Ovary (tissue), 9 donors: Measurements from ENCODE around the gene BMP8B. TPM values are rescaled to one million over a fixed set of nuclear protein-coding genes. Genes with fewer than 3 reads are reported as not detected.

Source experiments
- DNase-seq, 5 donors: peaks; one replicate each; pipeline ENCODE4 v3.0.0-alpha.2; 2019 to 2020
- H3K27ac ChIP-seq, 2 donors: fragments of 200-600 bp; one replicate each; pipeline versions ENCODE4 v1.5.1 to v1.8.0; 2019 to 2022
- H3K27me3 ChIP-seq: fragments of 200-600 bp; one replicate; pipeline ENCODE4 v1.8.0; 2022
- H3K36me3 ChIP-seq: fragments of 200-600 bp; sonication (generic); one replicate; pipeline ENCODE4 v1.5.1; 2019
- H3K4me1 ChIP-seq: one replicate; pipeline ENCODE4 v1.8.1; 2013; ENCODE audit warnings: mild to moderate bottlenecking, moderate library complexity; ENCODE audit not compliant: insufficient read depth
- H3K4me3 ChIP-seq: fragments of 200-600 bp; sonication (generic); one replicate; pipeline ENCODE4 v1.5.1; 2017
- H3K9me3 ChIP-seq, 2 donors: fragments of 200-600 bp in 1 of 2; sonication (generic) in 1 of 2; one replicate each; pipeline versions ENCODE4 v1.5.1 to v1.8.1; 2013 to 2019; ENCODE audit warnings: mild to moderate bottlenecking in 1 of 2, moderate library complexity in 1 of 2
- CTCF ChIP-seq, 3 donors: fragments of 450-650 bp in 2 of 3; fragments of 200-600 bp in 1 of 3; IDR thresholded peaks; one replicate each; pipeline versions ENCODE4 v1.5.1 to v1.8.0; 2016 to 2022; ENCODE audit warnings: antibody characterized with exemption in 3 of 3, mild to moderate bottlenecking in 1 of 3
- EP300 ChIP-seq: sonication (generic); formaldehyde crosslinking; IDR thresholded peaks from one replicate; pipeline ENCODE4 v1.6.1; 2017; ENCODE audit warnings: antibody characterized with exemption
- POLR2A ChIP-seq: fragments of 450-650 bp; IDR thresholded peaks from one replicate; pipeline ENCODE4 v1.6.1; 2017; ENCODE audit warnings: antibody characterized with exemption, mild to moderate bottlenecking, moderate library complexity
- WGBS, 3 donors: extraction: QIAGEN DNeasy Blood & Tissue Kit in 1 of 3; methylation state at CpG; one replicate each; pipeline versions ENCODE4 v1.1.5 to v1.1.7; 2013 to 2017; 5-methylcytosine and 5-hydroxymethylcytosine counted together
- intact Hi-C, 4 donors: fragments of 100-400 bp; cut with DNase I; formaldehyde crosslinking; loops; one replicate each; pipeline versions ENCODE4 v1.11.0 to v1.15.1; 2022 to 2023
- polyA plus RNA-seq, 2 donors: library from polyadenylated mRNA; stranded (reverse); fragments of 200-250 nt in 1 of 2; fragments of 350-450 nt in 1 of 2; fragmentation: Illumina TruSeq in 1 of 2; extraction: RNeasy Lipid Tissue Mini Kit (QIAGEN cat#74804) in 1 of 2; gene quantifications; one replicate each; pipeline ENCODE4 v1.2.3, GENCODE V29; 2013 to 2014
- total RNA-seq, 7 donors: library from RNA; depleted of rRNA in 2 of 7; stranded (reverse); fragments of >200 nt in 2 of 7; fragmentation: NEBNext Ultra II Directional in 3 of 7; extraction: Animal tissue kit (Norgen Biotek cat#: 25700) in 3 of 7; gene quantifications; one replicate each; pipeline versions ENCODE4 v1.1.0 to v1.2.4, GENCODE V29; 2016 to 2023
- donor health status: DM: no; HTN: no; CAD: no; lungs with moderate emphysema.
- donor health status: DM: no; HTN: no; CAD: no.
- donor health status: Bipolar disorder and iron deficiency.
- donor health status: DM: yes; HTN: yes; CAD: no.
- donor health status: DM: no; HTN: no; CAD: no.
- donor health status: DM: yes; HTN: yes; CAD: no.

The BMP8B gene
- total and polyA plus RNA-seq, 9 donors: 0.16 to 1.4 (median 0.38) TPM; not detected in 1

DNA sequence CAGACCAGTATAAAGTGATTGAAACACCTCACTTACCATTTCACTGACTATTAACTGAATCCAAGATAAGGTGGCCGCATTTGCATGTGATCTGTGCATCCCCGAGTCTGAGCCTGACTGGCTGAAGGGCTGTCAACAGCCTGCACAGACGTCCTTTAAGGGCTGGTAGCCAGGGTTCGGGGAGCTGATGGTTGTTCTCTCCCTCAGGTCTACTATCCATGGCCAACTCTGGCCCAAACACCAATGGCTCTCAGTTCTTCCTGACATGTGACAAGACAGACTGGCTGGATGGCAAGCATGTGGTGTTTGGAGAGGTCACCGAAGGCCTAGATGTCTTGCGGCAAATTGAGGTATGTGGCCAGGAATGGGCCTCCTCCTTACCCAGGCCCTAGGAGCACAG, 36.0 kb downstream of the BMP8B start:
- DNase-seq: no peak
- 88 to 96% (median 91%) methylated on average over 6 of the region's 6 CpGs for WGBS, 3 donors
- no peak overlapping the region for H3K27ac ChIP-seq
- H3K9me3 ChIP-seq: no peaks in the 10 kb centered on the region
- no peaks in the 10 kb centered on the region for H3K27me3 ChIP-seq
- no peak for TF ChIP-seq EP300
- no peak for TF ChIP-seq POLR2A
- TF ChIP-seq CTCF (IDR thresholded peaks at IDR 0.05): no peak
- H3K36me3 ChIP-seq: no peaks in the 10 kb centered on the region
- intact Hi-C loops: no loop called here
- H3K4me3 ChIP-seq: no peak overlapping the region
- H3K4me1 ChIP-seq: no peaks in the 10 kb centered on the region

DNA sequence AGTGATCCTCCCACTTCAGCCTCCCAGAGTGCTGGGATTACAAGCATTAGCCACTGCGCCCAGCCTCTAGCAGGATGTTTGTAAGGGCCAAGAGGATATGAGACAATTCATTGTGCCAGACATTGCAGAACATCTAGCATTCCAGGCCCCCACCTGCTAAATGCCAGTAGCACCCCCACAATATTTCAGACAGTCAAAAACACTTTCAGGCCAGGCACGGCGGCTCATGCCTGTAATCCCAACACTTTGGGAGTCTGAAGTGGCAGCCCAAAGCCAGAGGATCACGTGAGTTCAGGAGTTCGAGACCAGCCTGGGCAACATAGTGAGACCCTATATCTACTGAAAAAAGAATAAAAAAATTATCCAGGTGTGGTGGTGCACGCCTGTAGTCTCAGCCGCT, 37.1 kb downstream of the BMP8B start:
- H3K27ac ChIP-seq: no peak overlapping the region
- no peaks in the 10 kb centered on the region for H3K9me3 ChIP-seq
- H3K27me3 ChIP-seq: no peaks in the 10 kb centered on the region
- 95 to 96% (median 96%) methylated on average over 7 of the region's 7 CpGs for WGBS, 3 donors
- H3K4me1 ChIP-seq: no peaks in the 10 kb centered on the region
- no peak for TF ChIP-seq EP300
- TF ChIP-seq CTCF (IDR thresholded peaks at IDR 0.05): no peak
- no peak for TF ChIP-seq POLR2A
- no peak overlapping the region for H3K4me3 ChIP-seq
- no peak for DNase-seq
- no peaks in the 10 kb centered on the region for H3K36me3 ChIP-seq
- intact Hi-C loops: no loop called here

DNA sequence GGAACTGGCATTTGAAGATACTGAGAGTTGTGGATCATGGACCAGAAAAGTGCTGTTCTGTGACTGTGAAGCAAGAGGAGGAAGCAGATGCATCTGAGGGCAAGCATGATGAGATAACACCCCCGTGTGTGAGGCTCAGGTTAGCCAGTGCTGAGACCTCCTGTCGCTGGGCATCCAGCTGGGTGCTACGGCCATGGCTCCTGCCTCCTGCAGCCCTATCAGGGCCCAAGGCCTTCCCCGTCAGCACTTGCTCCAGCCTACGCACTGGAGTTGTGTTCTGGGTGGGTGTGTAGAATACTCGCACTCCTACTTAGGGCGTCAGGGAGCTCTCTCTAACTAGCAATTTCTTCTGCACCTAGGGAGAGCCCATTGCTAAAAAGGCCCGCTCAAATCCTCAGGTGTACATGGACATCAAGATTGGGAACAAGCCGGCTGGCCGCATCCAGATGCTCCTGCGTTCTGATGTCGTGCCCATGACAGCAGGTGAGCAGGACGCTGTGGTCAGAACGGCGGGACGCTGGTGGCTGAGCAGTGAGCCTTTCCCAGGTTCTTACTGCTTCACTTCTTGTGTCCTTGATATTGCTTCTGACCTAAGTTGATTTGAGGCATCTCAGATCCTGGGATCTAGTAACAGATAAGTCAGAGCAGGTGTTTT, 43.5 kb downstream of the BMP8B start:
- H3K36me3 ChIP-seq: no peaks in the 10 kb centered on the region
- H3K9me3 ChIP-seq: no peaks in the 10 kb centered on the region

GRCh38 chr1:39738622-39739366, 49.9 kb downstream of the BMP8B start, which contains the start of gene PPIE:
PPIE (plus strand) TSS chr1:39738882; CDS start chr1:39738901, 19 bp downstream.
- Histone ChIP-seq H3K4me1 (peaks cover 4% of the 10 kb centered on the region), H3K4me3 (peak within 1 kb of the TSS; percentile 82), H3K36me3 (no peaks in the 10 kb centered on the region), H3K27me3 (no peaks in the 10 kb centered on the region), H3K9me3 (no peaks in the 10 kb centered on the region), H3K27ac (peak within 1 kb of the TSS; percentile 10 to 73)
- intact Hi-C loops: no loop called here
- TF ChIP-seq EP300 (no peak), CTCF (IDR thresholded peaks at IDR 0.05) (no peak), POLR2A (peak; percentile 60)
- WGBS, 3 donors: 0 to 1% (median 1%) methylated on average over 50 to 52 of the region's 52 CpGs
- DNase-seq: peak; percentile 94 to 97 (median 95)

More for the DNA sequence above, 43.5 kb downstream of the BMP8B start:
- no peak for DNase-seq
- TF ChIP-seq POLR2A (no peak), CTCF (IDR thresholded peaks at IDR 0.05) (no peak), EP300 (no peak)
- H3K27ac ChIP-seq: no peak overlapping the region
- intact Hi-C loops: no loop called here
- H3K4me1 ChIP-seq: no peaks in the 10 kb centered on the region
- no peaks in the 10 kb centered on the region for H3K27me3 ChIP-seq
- 86 to 93% (median 89%) methylated on average over 16 of the region's 16 CpGs for WGBS, 3 donors
- H3K4me3 ChIP-seq: no peak overlapping the region
